Measurements from ENCODE around the gene ZDHHC15. TPM values are rescaled to one million over a fixed set of nuclear protein-coding genes. Genes with fewer than 3 reads are reported as not detected.
"Not testable (repeated sequence)": the region's sequence is repeated elsewhere in the genome, so short reads cannot be mapped to it uniquely, and the experiment has no call there.

ZDHHC15 gene
- total RNA-seq, 2 donors from 2014 or later: 2.3 TPM; not detected in 1

- Histone ChIP-seq H3K27me3 (no peaks in the 10 kb centered on the region), H3K4me1 (no peaks in the 10 kb centered on the region), H3K36me3 (replicated peaks in 1 of 2; ENCODE audit: insufficient read depth in 1 of 2, low read depth in 2 of 2) (no peaks in the 10 kb centered on the region), H3K27ac (peak overlapping the region in 1 of 4 donors; percentile 30), H3K4me3 (no peak overlapping the region), H3K9me3 (no peaks in the 10 kb centered on the region)
- ATAC-seq: no peak
- 7 to 10% methylated on average over 2 of the region's 2 CpGs for WGBS, 2 donors
- no peak for DNase-seq
- intact Hi-C loops (cut with DNase I): no loop called here
- no peak for TF ChIP-seq POLR2A (IDR thresholded peaks at IDR 0.05)
- TF ChIP-seq, protein P1, sequence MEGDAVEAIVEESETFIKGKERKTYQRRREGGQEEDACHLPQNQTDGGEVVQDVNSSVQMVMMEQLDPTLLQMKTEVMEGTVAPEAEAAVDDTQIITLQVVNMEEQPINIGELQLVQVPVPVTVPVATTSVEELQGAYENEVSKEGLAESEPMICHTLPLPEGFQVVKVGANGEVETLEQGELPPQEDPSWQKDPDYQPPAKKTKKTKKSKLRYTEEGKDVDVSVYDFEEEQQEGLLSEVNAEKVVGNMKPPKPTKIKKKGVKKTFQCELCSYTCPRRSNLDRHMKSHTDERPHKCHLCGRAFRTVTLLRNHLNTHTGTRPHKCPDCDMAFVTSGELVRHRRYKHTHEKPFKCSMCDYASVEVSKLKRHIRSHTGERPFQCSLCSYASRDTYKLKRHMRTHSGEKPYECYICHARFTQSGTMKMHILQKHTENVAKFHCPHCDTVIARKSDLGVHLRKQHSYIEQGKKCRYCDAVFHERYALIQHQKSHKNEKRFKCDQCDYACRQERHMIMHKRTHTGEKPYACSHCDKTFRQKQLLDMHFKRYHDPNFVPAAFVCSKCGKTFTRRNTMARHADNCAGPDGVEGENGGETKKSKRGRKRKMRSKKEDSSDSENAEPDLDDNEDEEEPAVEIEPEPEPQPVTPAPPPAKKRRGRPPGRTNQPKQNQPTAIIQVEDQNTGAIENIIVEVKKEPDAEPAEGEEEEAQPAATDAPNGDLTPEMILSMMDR (IDR thresholded peaks at IDR 0.05): no peak
Observed at GRCh38 chrX:75544786-75545185, 21.9 kb upstream of the ZDHHC15 start.

- ATAC-seq (no peak), DNase-seq (no peak)
- 73 to 86% methylated on average over 1 of the region's 1 CpG for WGBS, 2 donors
- intact Hi-C loops (cut with DNase I): no loop called here
- H3K4me1 ChIP-seq: no peaks in the 10 kb centered on the region
- no peak for TF ChIP-seq POLR2A (IDR thresholded peaks at IDR 0.05)
- TF ChIP-seq, protein P1 (IDR thresholded peaks at IDR 0.05): no peak
- no peaks in the 10 kb centered on the region for H3K36me3 ChIP-seq (replicated peaks in 1 of 2; ENCODE audit: insufficient read depth in 1 of 2, low read depth in 2 of 2)
- H3K27me3 ChIP-seq: no peaks in the 10 kb centered on the region
- no peak overlapping the region for H3K4me3 ChIP-seq
- H3K9me3 ChIP-seq: no peaks in the 10 kb centered on the region
- H3K27ac ChIP-seq: no peak overlapping the region
Observed at GRCh38 chrX:75483933-75484332, 38.9 kb downstream of the ZDHHC15 start.

GRCh38 chrX:75461780-75462179 lies 61.1 kb downstream of the ZDHHC15 start:
- DNase-seq; H3K27ac ChIP-seq; H3K4me3 ChIP-seq; H3K4me1 ChIP-seq; intact Hi-C loops (cut with DNase I); H3K9me3 ChIP-seq; H3K27me3 ChIP-seq; ATAC-seq; H3K36me3 ChIP-seq (replicated peaks in 1 of 2; ENCODE audit: insufficient read depth in 1 of 2, low read depth in 2 of 2): not testable (repeated sequence)

DNA sequence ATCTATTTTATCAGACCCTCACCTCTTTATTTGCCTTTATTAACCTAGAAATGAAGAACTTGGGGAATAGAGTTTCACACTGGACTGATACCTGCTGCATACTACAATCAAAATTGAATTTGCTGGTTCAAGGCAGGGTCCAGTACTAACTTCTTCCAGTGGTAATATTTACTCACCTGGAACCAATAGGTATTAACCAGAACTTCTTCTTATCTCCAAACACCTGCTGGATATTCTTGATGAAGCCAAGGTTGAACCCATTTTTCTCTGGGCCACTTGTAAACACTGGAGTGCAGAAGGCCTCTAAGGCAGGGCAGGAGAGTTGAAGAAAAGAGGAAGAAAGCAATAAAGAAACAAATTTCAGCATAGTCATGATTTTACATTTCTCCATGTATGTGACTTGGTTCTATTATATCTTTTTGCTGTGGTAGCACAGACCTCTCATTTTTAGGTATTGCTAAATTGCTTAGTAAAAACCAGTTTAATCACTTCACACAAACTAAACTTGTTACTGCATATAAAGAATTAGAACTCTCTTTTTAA lies 101.1 kb downstream of the ZDHHC15 start:
- no peak for TF ChIP-seq POLR2A (IDR thresholded peaks at IDR 0.05)
- TF ChIP-seq, protein P1 (IDR thresholded peaks at IDR 0.05): no peak
- no peak overlapping the region for H3K4me3 ChIP-seq
- no peaks in the 10 kb centered on the region for H3K27me3 ChIP-seq
- DNase-seq: no peak
- no peak for ATAC-seq
- no peaks in the 10 kb centered on the region for H3K36me3 ChIP-seq (replicated peaks in 1 of 2; ENCODE audit: insufficient read depth in 1 of 2, low read depth in 2 of 2)
- no peaks in the 10 kb centered on the region for H3K9me3 ChIP-seq
- no peaks in the 10 kb centered on the region for H3K4me1 ChIP-seq
- H3K27ac ChIP-seq: no peak overlapping the region
- intact Hi-C loops (cut with DNase I): no loop called here

DNA sequence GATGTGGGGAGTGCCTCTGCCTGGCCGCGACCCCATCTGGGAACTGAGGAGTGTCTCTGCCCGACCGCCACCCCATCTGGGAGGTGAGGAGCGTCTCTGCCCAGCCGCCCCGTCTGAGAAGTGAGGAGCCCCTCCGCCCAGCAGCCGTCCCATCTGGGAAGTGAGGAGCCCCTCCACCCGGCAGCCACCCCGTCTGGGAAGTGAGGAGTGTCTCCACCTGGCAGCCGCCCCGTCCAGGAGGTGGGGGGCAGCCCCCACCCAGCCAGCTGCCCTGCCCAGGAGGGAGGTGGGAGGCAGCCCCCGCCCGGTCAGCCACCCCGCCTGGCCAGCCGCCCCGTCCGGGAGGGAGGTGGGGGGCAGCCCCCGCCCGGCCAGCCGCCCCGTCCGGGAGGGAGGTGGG lies 115.7 kb downstream of the ZDHHC15 start:
- H3K4me3 ChIP-seq; DNase-seq; ATAC-seq; H3K9me3 ChIP-seq; H3K27ac ChIP-seq; H3K4me1 ChIP-seq; intact Hi-C loops (cut with DNase I); H3K27me3 ChIP-seq; H3K36me3 ChIP-seq (replicated peaks in 1 of 2; ENCODE audit: insufficient read depth in 1 of 2, low read depth in 2 of 2): not testable (repeated sequence)
- WGBS, 2 donors: 96% methylated on average over 5 of the region's 24 CpGs; no CpG with 5 or more reads in 1 of the 2 donors

DNA sequence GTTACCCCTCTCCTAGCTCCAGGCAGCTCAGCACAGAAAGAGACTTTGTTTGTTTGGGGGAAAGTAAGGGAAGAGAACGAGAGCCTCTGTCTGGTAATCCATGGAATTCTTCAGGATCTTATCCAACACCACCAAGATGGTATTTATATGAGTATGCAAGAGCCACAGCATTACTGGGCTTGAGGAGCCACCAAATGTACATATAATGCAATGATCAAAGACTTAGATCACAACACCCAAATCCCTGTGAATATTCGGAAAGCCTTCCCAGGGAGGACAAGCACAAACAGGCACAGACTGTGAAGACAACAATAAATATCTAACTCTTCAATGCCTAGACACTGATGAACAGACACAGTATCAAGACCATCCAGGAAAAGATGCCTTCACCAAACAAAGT lies 132.4 kb downstream of the ZDHHC15 start:
- DNase-seq (no peak), ATAC-seq (no peak)
- no peaks in the 10 kb centered on the region for H3K4me1 ChIP-seq
- 85 to 100% methylated on average over 1 to 2 of the region's 2 CpGs for WGBS, 2 donors
- TF ChIP-seq, protein P1 (IDR thresholded peaks at IDR 0.05): no peak
- TF ChIP-seq POLR2A (IDR thresholded peaks at IDR 0.05): no peak
- H3K27me3 ChIP-seq: no peaks in the 10 kb centered on the region
- H3K4me3 ChIP-seq: no peak overlapping the region
- no peaks in the 10 kb centered on the region for H3K36me3 ChIP-seq (replicated peaks in 1 of 2; ENCODE audit: insufficient read depth in 1 of 2, low read depth in 2 of 2)
- no peak overlapping the region for H3K27ac ChIP-seq
- H3K9me3 ChIP-seq: no peaks in the 10 kb centered on the region
- intact Hi-C loops (cut with DNase I): no loop called here

All from body of pancreas (tissue), 4 donors.